Measurements from ENCODE around the gene ANKRD66. TPM values are rescaled to one million over a fixed set of nuclear protein-coding genes. Genes with fewer than 3 reads are reported as not detected.

The ANKRD66 gene
- total RNA-seq, 1 experiment from 2014 or later: not detected

GRCh38 chr6:46781478-46782378, 35.0 kb downstream of the ANKRD66 start:
- DNase-seq: no peak
- no peak overlapping the region for H3K4me3 Mint-ChIP-seq
- Histone ChIP-seq H3K23ac (ENCODE audit: insufficient read length, low read depth, low read length) (no peak overlapping the region), H3K9me3 (ENCODE audit: control insufficient read depth, low read depth, low read length) (no peaks in the 10 kb centered on the region), H2AK5ac (ENCODE audit: insufficient read length, low read length) (no peak overlapping the region), H3K9ac (ENCODE audit: extremely low read depth, insufficient read length, low read length) (no peak overlapping the region), H3K18ac (ENCODE audit: insufficient read length, low read depth, low read length) (no peak overlapping the region), H3K4me2 (ENCODE audit: insufficient read depth, insufficient read length, low read length) (no peak overlapping the region), H4K5ac (ENCODE audit: insufficient read length, low read depth, low read length) (no peak overlapping the region), H2BK20ac (ENCODE audit: low read depth, low read length, poor library complexity, severe bottlenecking) (no peak overlapping the region), H3K79me1 (ENCODE audit: insufficient read depth, low read depth, low read length, poor library complexity, severe bottlenecking) (no peaks in the 10 kb centered on the region), H2AFZ (ENCODE audit: low read length) (no peak overlapping the region), H3T11ph (ENCODE audit: low read length) (no peak overlapping the region), H3K4me1 (ENCODE audit: insufficient read depth, low read length) (no peaks in the 10 kb centered on the region), H3K27ac (ENCODE audit: insufficient read length, low read depth, low read length) (no peak overlapping the region), H3K56ac (ENCODE audit: insufficient read length, low read depth, low read length) (no peak overlapping the region), H2BK120ac (ENCODE audit: low read depth, low read length, poor library complexity, severe bottlenecking) (no peak overlapping the region), H3K23me2 (ENCODE audit: insufficient read length, low read depth, low read length, poor library complexity, severe bottlenecking) (no peaks in the 10 kb centered on the region), H3K79me2 (ENCODE audit: insufficient read depth, low read length) (no peaks in the 10 kb centered on the region), H4K20me1 (ENCODE audit: control insufficient read depth, insufficient read depth, insufficient read length) (no peaks in the 10 kb centered on the region), H4K8ac (replicated peaks; ENCODE audit: insufficient read length, low read depth, low read length) (no peak overlapping the region), H3K4ac (ENCODE audit: low read depth, low read length) (no peak overlapping the region), H3K14ac (ENCODE audit: insufficient read depth, low read length) (no peak overlapping the region), H2BK5ac (ENCODE audit: insufficient read length, low read length) (no peak overlapping the region), H2BK12ac (ENCODE audit: insufficient read length, low read depth, low read length) (no peak overlapping the region), H3K27me3 (ENCODE audit: insufficient read depth, low read length) (no peaks in the 10 kb centered on the region), H4K91ac (ENCODE audit: insufficient read length, low read depth, low read length) (no peak overlapping the region), H2BK15ac (ENCODE audit: low read depth, low read length) (no peak overlapping the region)
- H3K27ac Mint-ChIP-seq: no peak overlapping the region
- H3K9me3 Mint-ChIP-seq: no peaks in the 10 kb centered on the region
- H3K4me1 Mint-ChIP-seq: no peaks in the 10 kb centered on the region
- peak; percentile 85 for TF ChIP-seq CTCF (conservative IDR thresholded peaks at IDR 0.05)
- peaks cover 2% of the 10 kb centered on the region for H3K27me3 Mint-ChIP-seq (ENCODE audit: low read depth)
- no peaks in the 10 kb centered on the region for H3K36me3 Mint-ChIP-seq (ENCODE audit: insufficient read depth in 1 of 3, low read depth in 3 of 3)
- WGBS (ENCODE audit: extremely low coverage, insufficient read length, low lambda C conversion rate): no CpG with 5 or more reads among the region's 6 CpGs
